Heart right ventricle (tissue), 16 donors: ENCODE results near the gene ELF5. TPM values are rescaled to one million over a fixed set of nuclear protein-coding genes. Genes with fewer than 3 reads are reported as not detected.

Source experiments
- ATAC-seq, 8 donors: fragments of 200-7000 bp; cut with Tn5 transposase; one replicate each; pipeline ENCODE4 v1.9.1; 2020; ENCODE audit warnings: mild to moderate bottlenecking in 8 of 8, moderate library complexity in 8 of 8, moderate number of reproducible peaks in 1 of 8
- DNase-seq, 2 donors: peaks; one replicate each; pipeline ENCODE4 v3.0.0-alpha.2; 2020
- H3K27ac ChIP-seq, 10 donors: fragments of 200-600 bp; sonication (generic) in 2 of 10; one replicate each; pipeline versions ENCODE4 v1.5.0 to v1.8.0; 2020 to 2022; ENCODE audit warnings: mild to moderate bottlenecking in 3 of 10
- H3K27me3 ChIP-seq, 7 donors: fragments of 200-600 bp; one replicate each; pipeline ENCODE4 v1.8.0; 2021 to 2022; ENCODE audit warnings: mild to moderate bottlenecking in 2 of 7
- H3K36me3 ChIP-seq, 9 donors: fragments of 200-600 bp; sonication (generic) in 1 of 9; one replicate each; pipeline versions ENCODE4 v1.5.0 to v1.8.0; 2020 to 2022; ENCODE audit warnings: mild to moderate bottlenecking in 2 of 9
- H3K4me1 ChIP-seq, 9 donors: fragments of 200-600 bp; sonication (generic) in 1 of 9; one replicate each; pipeline versions ENCODE4 v1.5.0 to v1.8.0; 2020 to 2022; ENCODE audit warnings: mild to moderate bottlenecking in 4 of 9
- H3K4me3 ChIP-seq, 10 donors: fragments of 200-600 bp; sonication (generic) in 2 of 10; one replicate each; pipeline versions ENCODE4 v1.5.0 to v1.8.0; 2020 to 2022; ENCODE audit warnings: mild to moderate bottlenecking in 7 of 10, moderate library complexity in 2 of 10
- H3K9me3 ChIP-seq, 11 donors: fragments of 200-600 bp in 10 of 11; sonication (generic) in 2 of 11; one replicate each; pipeline versions ENCODE4 v1.5.0 to v1.8.0; 2013 to 2022; ENCODE audit warnings: mild to moderate bottlenecking in 2 of 11, control low read depth in 1 of 11, moderate library complexity in 1 of 11
- CTCF ChIP-seq, 9 donors: fragments of 200-600 bp; sonication (generic) in 2 of 9; IDR thresholded peaks; one replicate each; pipeline versions ENCODE4 v1.5.0 to v1.8.0; 2021 to 2022; ENCODE audit warnings: antibody characterized with exemption in 9 of 9, mild to moderate bottlenecking in 5 of 9, moderate library complexity in 1 of 9
- WGBS, 2 donors: extraction: QIAGEN DNeasy Blood & Tissue Kit; methylation state at CpG; one replicate each; pipeline ENCODE4 v1.1.7; 2013; ENCODE audit warnings: inconsistent platforms in 1 of 2; 5-methylcytosine and 5-hydroxymethylcytosine counted together
- intact Hi-C, 10 donors: fragments of 100-400 bp; cut with DNase I; formaldehyde crosslinking; loops; one replicate each; pipeline versions ENCODE4 v1.11.1 to v1.14.2; 2022
- polyA plus RNA-seq, 2 donors: library from polyadenylated mRNA; stranded (reverse); fragments of 200-250 nt; gene quantifications; one replicate each; pipeline ENCODE4 v1.2.3, GENCODE V29; 2013
- total RNA-seq, 10 donors: library from RNA; stranded (reverse); fragmentation: NEBNext Ultra II Directional in 3 of 10; extraction: Animal tissue kit (Norgen Biotek cat#: 25700) in 3 of 10; gene quantifications; one replicate each; pipeline versions ENCODE4 v1.2.1 to v1.2.4, GENCODE V29; 2021 to 2023
- donor health status: Arrhythmogenic right ventricular cardiomyopathy.
- donor health status: ischemic (EF 13 %, LVEDD 7.1; RV severe dilation, severe dysfunction).
- donor health status: healthy with polysubstance abuse.
- donor health status: DM: no; HTN: yes; CAD: no.
- donor health status: DM: no; HTN: no; CAD: no.
- donor health status: ischemic (EF 25% LVEDD 6.9; RV normal size, moderate dysfunction).
- donor health status: ischemic (EF 25% LVEDD 5.7; RV mildly dilated, moderate dysfunction).
- donor health status: healthy.
- donor health status: DM: yes; HTN: yes; CAD: no.
- donor health status: Ischemic cardiomyopathy.
- donor health status: ischemic (EF 35%, LVEDD 5.7; RV mildly dilated, moderate dysfunction).
- donor health status: nonischemic (EF 11% LVEDD 7.7; RV severe dilation, severe dysfunction).
- donor health status: DM: yes; HTN: yes; CAD: no.
- donor health status: PGD.
- donor health status: ischemic (EF 29% LVEDD 5.4; RV normal size, mild dysfunction).
- donor health status: nonischemic (EF 23%, LVEDD 6.1; RV moderate dilation, normal function).

The ELF5 gene
- total and polyA plus RNA-seq, 12 donors, result not detected

GRCh38 chr11:34464591-34465051 is 49.0 kb downstream of the ELF5 start:
- Histone ChIP-seq H3K4me3 (no peak overlapping the region), H3K36me3 (peaks cover 8 to 100% (median 83%) of the 10 kb centered on the region in 9 donors), H3K27me3 (no peaks in the 10 kb centered on the region), H3K27ac (peak overlapping the region in 1 of 10 donors; percentile 27), H3K9me3 (peaks cover 0 to 29% (median 6%) of the 10 kb centered on the region in 11 donors), H3K4me1 (peaks cover 0 to 10% (median 0%) of the 10 kb centered on the region in 9 donors)
- ATAC-seq, result peak in 1 of 8 donors; percentile 35
- WGBS, 2 donors, result 72 to 79% methylated on average over 7 of the region's 7 CpGs
- DNase-seq, result no peak
- TF ChIP-seq CTCF (IDR thresholded peaks at IDR 0.05), result no peak
- intact Hi-C loops, result loop anchor here in 2 of 10 donors (2.0 to 10.0 kb wide), 2 partner anchors 40 to 100 kb away; no protein-coding TSS in a partner anchor

GRCh38 chr11:34461215-34461614 is 52.4 kb downstream of the ELF5 start:
- Histone ChIP-seq H3K27me3 (no peaks in the 10 kb centered on the region), H3K27ac (no peak overlapping the region), H3K36me3 (peaks cover 4 to 100% (median 80%) of the 10 kb centered on the region in 9 donors), H3K4me3 (no peak overlapping the region), H3K4me1 (peaks cover 0 to 10% (median 0%) of the 10 kb centered on the region in 9 donors), H3K9me3 (peaks cover 0 to 10% (median 3%) of the 10 kb centered on the region in 11 donors)
- 95% methylated on average over 14 of the region's 14 CpGs for WGBS, 2 donors
- TF ChIP-seq CTCF (IDR thresholded peaks at IDR 0.05), result no peak
- intact Hi-C loops, result loop anchor here in 1 of 10 donors (10.0 kb wide), 1 partner anchor 96 kb away; no protein-coding TSS in a partner anchor
- no peak for ATAC-seq
- DNase-seq, result no peak

GRCh38 chr11:34460278-34460677 is 53.3 kb downstream of the ELF5 start:
- ATAC-seq (no peak), DNase-seq (no peak)
- Histone ChIP-seq H3K27me3 (no peaks in the 10 kb centered on the region), H3K27ac (no peak overlapping the region), H3K4me1 (peaks cover 0 to 10% (median 0%) of the 10 kb centered on the region in 9 donors), H3K9me3 (peaks cover 0 to under 1% (median 0%) of the 10 kb centered on the region in 11 donors), H3K4me3 (no peak overlapping the region), H3K36me3 (peaks cover 4 to 100% (median 71%) of the 10 kb centered on the region in 9 donors)
- 74 to 75% methylated on average over 4 of the region's 4 CpGs for WGBS, 2 donors
- intact Hi-C loops, result loop anchor here in 1 of 10 donors (10.0 kb wide), 1 partner anchor 95 kb away; no protein-coding TSS in a partner anchor
- TF ChIP-seq CTCF (IDR thresholded peaks at IDR 0.05), result no peak

DNA sequence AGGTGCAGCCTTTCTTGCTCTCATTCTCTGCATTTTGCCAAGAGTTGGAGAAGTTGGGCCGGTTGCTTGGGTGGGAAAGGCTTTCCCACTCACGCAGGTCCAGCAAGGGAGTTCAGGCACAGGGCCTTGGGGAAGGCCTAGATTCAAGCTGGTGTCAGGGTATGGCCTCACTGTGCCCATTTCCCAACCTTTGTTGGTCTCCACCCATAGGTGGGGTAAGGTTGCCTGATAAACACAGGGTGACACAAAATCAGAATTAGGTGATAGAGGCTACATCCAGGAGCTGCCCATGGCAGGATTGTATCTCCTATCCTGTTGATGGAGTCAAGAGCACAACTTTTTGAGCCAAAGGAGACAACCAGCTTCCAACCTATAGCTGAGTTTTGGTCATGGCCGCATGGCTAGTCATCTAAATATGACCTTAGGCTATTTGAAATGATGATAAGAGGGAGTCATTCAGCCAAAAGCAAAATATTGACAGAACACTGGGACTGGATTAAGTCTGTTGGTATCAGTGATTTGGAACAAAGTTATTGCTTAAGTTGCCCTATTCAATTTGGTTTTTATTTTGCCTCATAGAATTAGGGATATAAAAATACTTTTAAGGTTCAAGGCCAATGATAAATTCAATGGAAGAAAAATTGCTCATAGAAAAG is 54.0 kb downstream of the ELF5 start:
- intact Hi-C loops, result loop anchor here in 1 of 10 donors (10.0 kb wide), 1 partner anchor 95 kb away; no protein-coding TSS in a partner anchor
- ATAC-seq (no peak), DNase-seq (no peak)
- TF ChIP-seq CTCF (IDR thresholded peaks at IDR 0.05), result no peak
- Histone ChIP-seq H3K27me3 (no peaks in the 10 kb centered on the region), H3K27ac (no peak overlapping the region), H3K4me3 (no peak overlapping the region), H3K9me3 (no peaks in the 10 kb centered on the region), H3K36me3 (peaks cover 1 to 100% (median 66%) of the 10 kb centered on the region in 9 donors), H3K4me1 (peaks cover 0 to 9% (median 0%) of the 10 kb centered on the region in 9 donors)
- 94% methylated on average over 3 of the region's 3 CpGs for WGBS, 2 donors
